Panc1 (cell line): Measurements from ENCODE around the gene ARHGEF17. TPM values are rescaled to one million over a fixed set of nuclear protein-coding genes. Genes with fewer than 3 reads are reported as not detected.
A peak's percentile ranks its signal among the peaks of the same experiment; 100 is the strongest.

Experiments
- ATAC-seq: fragments of 200-7000 bp; cut with Tn5 transposase; 2 replicates; pipeline ENCODE4 v1.9.1; 2020; ENCODE audit warnings: mild to moderate bottlenecking, moderate library complexity
- BruUV-seq: library from RNA; stranded (reverse); fragments of 400-500 nt; replicated peaks from 2 replicates; lab custom pipeline; 2021; lab: Mats Ljungman, UMichigan
- CTCF ChIA-PET: fragments of 300-600 bp; sonication (Branson Sonifier 250); formaldehyde crosslinking; loops from one replicate; lab custom pipeline; 2022; ENCODE audit warnings: antibody characterized with exemption; lab: Charles Lee
- POLR2A ChIA-PET: fragments of 300-600 bp; sonication (Branson Sonifier 250); formaldehyde crosslinking; loops from one replicate; lab custom pipeline; 2022; ENCODE audit warnings: antibody characterized with exemption; lab: Charles Lee
- DNase-seq: peaks from one replicate; pipeline ENCODE4 v3.0.0-alpha.2; 2010; ENCODE audit warnings: low read depth, low spot score
- H3K27ac ChIP-seq: 2 replicates; pipeline ENCODE4 v1.5.1; 2011; ENCODE audit warnings: mild to moderate bottlenecking, low read length, inconsistent platforms
- H3K27me3 ChIP-seq: fragments of 200-500 bp; sonication (Bioruptor generic); 2 replicates; pipeline ENCODE4 v1.6.0; 2014; ENCODE audit warnings: low read length, inconsistent platforms; ENCODE audit not compliant: control insufficient read depth, insufficient read depth
- H3K36me3 ChIP-seq: fragments of 200-500 bp; sonication (Bioruptor generic); 2 replicates; pipeline ENCODE4 v1.5.1; 2014; ENCODE audit warnings: inconsistent platforms, mild to moderate bottlenecking, low read length, moderate library complexity; ENCODE audit not compliant: control insufficient read depth, insufficient read depth
- H3K4me1 ChIP-seq: 2 replicates; pipeline ENCODE4 v1.5.1; 2011; ENCODE audit warnings: inconsistent platforms, mild to moderate bottlenecking, low read length, moderate library complexity; ENCODE audit not compliant: control insufficient read depth, insufficient read depth
- H3K4me3 ChIP-seq, 2 experiments: 2 replicates each; pipeline ENCODE4 v1.5.1; 2011 to 2012; ENCODE audit warnings: low read depth in 2 of 2, low read length in 2 of 2, mild to moderate bottlenecking in 2 of 2, inconsistent platforms in 1 of 2, moderate library complexity in 1 of 2
- H3K9me3 ChIP-seq: fragments of 200-500 bp; sonication (Bioruptor generic); 2 replicates; pipeline ENCODE4 v1.5.1; 2014; ENCODE audit warnings: low read depth, mild to moderate bottlenecking, inconsistent platforms, low read length, moderate library complexity; ENCODE audit not compliant: control insufficient read depth, insufficient read depth
- POLR2AphosphoS5 ChIP-seq: IDR thresholded peaks from 2 replicates; pipeline ENCODE4 v1.6.1; 2012; ENCODE audit warnings: mild to moderate bottlenecking, low read depth, low read length, moderate library complexity
- SIN3A ChIP-seq: IDR thresholded peaks from 2 replicates; pipeline ENCODE4 v1.6.1; 2012; ENCODE audit warnings: low read depth, mild to moderate bottlenecking, low read length, moderate library complexity, borderline replicate concordance; ENCODE audit not compliant: insufficient read depth
- TCF7L2 ChIP-seq: IDR thresholded peaks from 2 replicates; pipeline ENCODE4 v1.6.1; 2011; ENCODE audit warnings: mild to moderate bottlenecking, low read depth, low read length, inconsistent platforms
- in situ Hi-C: cut with HindIII; loops from 2 replicates; pipeline ENCODE4 v1.10.0; 2016; ENCODE audit warnings: low sequenced_read_pairs, low pct_unique_long_range_greater_than_20kb
- intact Hi-C: fragments of 100-400 bp; cut with micrococcal nuclease; formaldehyde crosslinking; loops from one replicate; pipeline ENCODE4 v1.10.0; 2022; ENCODE audit not compliant: unreplicated experiment
- total RNA-seq: library from RNA; stranded (reverse); gene quantifications from one replicate; pipeline ENCODE4 v1.2.1, GENCODE V29; 2021; ENCODE audit not compliant: unreplicated experiment
- TF ChIP-seq, protein P1 (sequence below), 2 experiments: IDR thresholded peaks; 2 replicates each; pipeline ENCODE4 v1.6.1; 2011 to 2012; ENCODE audit warnings: low read depth in 2 of 2, control low read depth in 1 of 2, low read length in 1 of 2, mild to moderate bottlenecking in 1 of 2, moderate library complexity in 1 of 2; ENCODE audit not compliant: insufficient read depth in 1 of 2
- TF ChIP-seq, protein P2 (sequence below): fragments of 450-650 bp; IDR thresholded peaks from 2 replicates; pipeline ENCODE4 v1.5.1; 2017; ENCODE audit warnings: mild to moderate bottlenecking

ARHGEF17 gene
- total RNA-seq, 1 experiment from 2014 or later = 43.2 TPM

DNA sequence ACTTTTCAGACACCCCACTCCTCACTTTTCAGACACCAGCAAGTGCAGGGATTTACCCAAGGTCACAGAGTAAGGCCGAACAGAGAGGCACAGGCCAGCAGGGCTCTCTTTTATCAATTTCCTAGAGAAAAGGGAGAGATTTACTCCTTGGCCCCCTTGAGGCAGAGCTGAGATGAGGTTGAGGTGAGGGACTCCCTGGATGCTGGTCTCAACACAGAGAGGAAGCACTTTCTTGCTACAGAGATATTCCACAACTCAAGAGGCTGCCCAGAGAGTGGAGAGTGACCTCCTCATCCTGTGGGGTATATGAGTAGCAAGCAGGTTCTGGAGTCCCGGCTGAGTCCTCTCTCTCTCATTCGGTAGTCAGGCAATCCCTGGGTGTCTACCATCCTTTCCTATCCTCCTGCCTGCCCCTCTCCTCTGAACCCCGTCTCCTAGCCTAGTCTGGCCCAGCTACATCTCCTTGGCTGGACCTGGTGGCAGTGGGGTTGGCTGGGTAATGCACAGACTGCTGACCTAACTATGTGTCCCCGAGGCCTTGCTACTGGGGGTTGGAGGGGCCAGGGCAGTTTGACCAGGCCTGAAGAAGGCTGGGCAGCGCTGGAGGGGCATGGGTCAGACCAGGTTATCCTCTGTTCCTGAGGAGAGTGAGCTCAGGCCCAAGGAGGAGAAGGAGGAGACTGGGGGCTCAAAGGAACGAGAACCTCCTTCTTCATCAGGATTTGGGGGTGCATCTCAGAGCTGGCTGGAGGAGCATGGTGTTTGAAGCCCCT, 1.8 kb upstream of the ARHGEF17 start:
- intact Hi-C loops = loop anchor here (10.0 kb wide), 1 partner anchor 89 kb away; no protein-coding TSS in a partner anchor
- Histone ChIP-seq H3K9me3 (no peaks in the 10 kb centered on the region), H3K27me3 (no peaks in the 10 kb centered on the region), H3K27ac (peak overlapping the region; percentile 14; the same call in 1 of the 2 replicates), H3K4me1 (peaks cover 19% of the 10 kb centered on the region), H3K4me3 (no peak overlapping the region), H3K36me3 (no peaks in the 10 kb centered on the region)
- in situ Hi-C loops = no loop called here
- DNase-seq = no peak
- TF ChIP-seq, protein P1, sequence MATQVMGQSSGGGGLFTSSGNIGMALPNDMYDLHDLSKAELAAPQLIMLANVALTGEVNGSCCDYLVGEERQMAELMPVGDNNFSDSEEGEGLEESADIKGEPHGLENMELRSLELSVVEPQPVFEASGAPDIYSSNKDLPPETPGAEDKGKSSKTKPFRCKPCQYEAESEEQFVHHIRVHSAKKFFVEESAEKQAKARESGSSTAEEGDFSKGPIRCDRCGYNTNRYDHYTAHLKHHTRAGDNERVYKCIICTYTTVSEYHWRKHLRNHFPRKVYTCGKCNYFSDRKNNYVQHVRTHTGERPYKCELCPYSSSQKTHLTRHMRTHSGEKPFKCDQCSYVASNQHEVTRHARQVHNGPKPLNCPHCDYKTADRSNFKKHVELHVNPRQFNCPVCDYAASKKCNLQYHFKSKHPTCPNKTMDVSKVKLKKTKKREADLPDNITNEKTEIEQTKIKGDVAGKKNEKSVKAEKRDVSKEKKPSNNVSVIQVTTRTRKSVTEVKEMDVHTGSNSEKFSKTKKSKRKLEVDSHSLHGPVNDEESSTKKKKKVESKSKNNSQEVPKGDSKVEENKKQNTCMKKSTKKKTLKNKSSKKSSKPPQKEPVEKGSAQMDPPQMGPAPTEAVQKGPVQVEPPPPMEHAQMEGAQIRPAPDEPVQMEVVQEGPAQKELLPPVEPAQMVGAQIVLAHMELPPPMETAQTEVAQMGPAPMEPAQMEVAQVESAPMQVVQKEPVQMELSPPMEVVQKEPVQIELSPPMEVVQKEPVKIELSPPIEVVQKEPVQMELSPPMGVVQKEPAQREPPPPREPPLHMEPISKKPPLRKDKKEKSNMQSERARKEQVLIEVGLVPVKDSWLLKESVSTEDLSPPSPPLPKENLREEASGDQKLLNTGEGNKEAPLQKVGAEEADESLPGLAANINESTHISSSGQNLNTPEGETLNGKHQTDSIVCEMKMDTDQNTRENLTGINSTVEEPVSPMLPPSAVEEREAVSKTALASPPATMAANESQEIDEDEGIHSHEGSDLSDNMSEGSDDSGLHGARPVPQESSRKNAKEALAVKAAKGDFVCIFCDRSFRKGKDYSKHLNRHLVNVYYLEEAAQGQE (IDR thresholded peaks at IDR 0.05; ENCODE audit: insufficient read depth in 1 of 2, low read depth in 2 of 2, low read length in 1 of 2) = no peak
- no peak for TF ChIP-seq SIN3A
- TF ChIP-seq, protein P2, sequence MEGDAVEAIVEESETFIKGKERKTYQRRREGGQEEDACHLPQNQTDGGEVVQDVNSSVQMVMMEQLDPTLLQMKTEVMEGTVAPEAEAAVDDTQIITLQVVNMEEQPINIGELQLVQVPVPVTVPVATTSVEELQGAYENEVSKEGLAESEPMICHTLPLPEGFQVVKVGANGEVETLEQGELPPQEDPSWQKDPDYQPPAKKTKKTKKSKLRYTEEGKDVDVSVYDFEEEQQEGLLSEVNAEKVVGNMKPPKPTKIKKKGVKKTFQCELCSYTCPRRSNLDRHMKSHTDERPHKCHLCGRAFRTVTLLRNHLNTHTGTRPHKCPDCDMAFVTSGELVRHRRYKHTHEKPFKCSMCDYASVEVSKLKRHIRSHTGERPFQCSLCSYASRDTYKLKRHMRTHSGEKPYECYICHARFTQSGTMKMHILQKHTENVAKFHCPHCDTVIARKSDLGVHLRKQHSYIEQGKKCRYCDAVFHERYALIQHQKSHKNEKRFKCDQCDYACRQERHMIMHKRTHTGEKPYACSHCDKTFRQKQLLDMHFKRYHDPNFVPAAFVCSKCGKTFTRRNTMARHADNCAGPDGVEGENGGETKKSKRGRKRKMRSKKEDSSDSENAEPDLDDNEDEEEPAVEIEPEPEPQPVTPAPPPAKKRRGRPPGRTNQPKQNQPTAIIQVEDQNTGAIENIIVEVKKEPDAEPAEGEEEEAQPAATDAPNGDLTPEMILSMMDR = no peak
- no peak for TF ChIP-seq POLR2AphosphoS5
- no peak for TF ChIP-seq TCF7L2
- no TSS peak for BruUV-seq
- ChIA-PET CTCF (interaction anchor here (0.6 to 3.4 kb wide), 13 partner anchors 7 to 353 kb away, joined by 3 to 55 read pairs (median 6); no protein-coding TSS in a partner anchor), POLR2A (interaction anchor here (1.0 kb wide), 1 partner anchor 29 kb away, joined by 21 read pairs; no protein-coding TSS in a partner anchor)
- ATAC-seq = no peak

DNA sequence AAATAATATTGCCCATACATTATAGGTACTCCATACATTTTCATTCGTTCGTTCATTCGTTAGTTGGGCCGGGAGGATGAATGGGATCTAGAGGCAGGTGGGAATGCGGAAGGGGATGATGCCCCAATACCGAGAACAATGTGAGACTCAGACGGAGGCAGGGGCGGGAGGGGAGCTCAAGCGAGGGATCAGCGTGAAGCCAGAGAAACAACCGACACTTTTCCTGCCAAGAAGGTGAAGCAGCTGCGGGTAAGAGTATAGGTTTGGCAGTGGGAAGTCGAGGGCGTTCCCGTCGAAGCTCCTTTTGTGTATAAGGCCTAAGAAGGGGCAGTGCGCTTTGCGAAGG, 1.1 kb upstream of the ARHGEF17 start:
- H3K4me3 ChIP-seq = peak overlapping the region; percentile 50 to 79
- ChIA-PET CTCF (interaction anchor here (0.6 to 3.4 kb wide), 20 partner anchors 8 to 1101 kb away, joined by 3 to 55 read pairs (median 6); no protein-coding TSS in a partner anchor), POLR2A (interaction anchor here (0.6 to 1.0 kb wide), 5 partner anchors 28 to 1800 kb away, joined by 3 to 21 read pairs (median 7); no protein-coding TSS in a partner anchor)
- DNase-seq (no peak), ATAC-seq (no peak)
- intact Hi-C loops (loop anchor here (1.0 to 10.0 kb wide), 2 partner anchors 28 to 88 kb away; no protein-coding TSS in a partner anchor), in situ Hi-C loops (no loop called here)
- H3K27me3 ChIP-seq = no peaks in the 10 kb centered on the region
- peaks cover 26% of the 10 kb centered on the region for H3K4me1 ChIP-seq
- TF ChIP-seq, protein P1 (IDR thresholded peaks at IDR 0.05; ENCODE audit: insufficient read depth in 1 of 2, low read depth in 2 of 2, low read length in 1 of 2) = no peak
- TF ChIP-seq TCF7L2 (no peak), POLR2AphosphoS5 (no peak), SIN3A (no peak)
- TF ChIP-seq, protein P2 = no peak
- H3K9me3 ChIP-seq = no peaks in the 10 kb centered on the region
- no peaks in the 10 kb centered on the region for H3K36me3 ChIP-seq
- peak overlapping the region; percentile 81 for H3K27ac ChIP-seq
- BruUV-seq = no TSS peak
